Measurements from ENCODE around the gene TMEM154. TPM values are rescaled to one million over a fixed set of nuclear protein-coding genes. Genes with fewer than 3 reads are reported as not detected.

TMEM154 gene
- total and polyA plus RNA-seq, 10 of the 15 experiments (the other 5 are each of a cell fraction or from before 2014, with no cell fraction given) = 5.1 to 41.4 (median 18.2) TPM

DNA sequence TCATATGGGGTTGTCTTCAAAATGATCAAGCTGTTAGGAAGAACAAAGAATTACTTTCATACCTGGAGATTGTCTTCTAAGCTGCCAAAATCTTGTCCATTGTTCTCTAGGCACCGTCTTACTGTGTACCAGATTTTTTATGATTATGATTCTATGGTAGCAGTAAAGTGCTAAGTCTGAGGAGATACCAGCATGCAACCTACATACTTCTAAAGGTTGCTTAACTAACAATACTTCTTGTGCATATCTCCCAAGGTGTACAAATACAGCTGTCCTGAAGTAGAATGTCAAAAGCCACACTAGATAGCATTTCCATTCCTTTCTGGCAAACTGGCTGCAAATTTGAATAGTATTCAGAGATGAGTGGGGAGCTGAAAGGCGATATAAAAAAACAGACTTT, 81.3 kb downstream of the TMEM154 start:
- DNase-seq (ENCODE audit: low read depth, low spot score) (no peak), FAIRE-seq (no peak), ATAC-seq (no peak)
- Histone ChIP-seq H3K9me3 (replicated peaks; ENCODE audit: control insufficient read depth, insufficient read depth, low read length) (no peaks in the 10 kb centered on the region), H3K9ac (ENCODE audit: control insufficient read depth, insufficient read depth, low read length) (no peak overlapping the region), H4K20me1 (ENCODE audit: control insufficient read depth, insufficient read depth) (no peaks in the 10 kb centered on the region), H3K4me1 (ENCODE audit: control insufficient read depth, insufficient read depth, low read length) (peaks cover 16% of the 10 kb centered on the region), H3K27ac (ENCODE audit: control insufficient read depth, insufficient read depth) (no peak overlapping the region), H3K36me3 (ENCODE audit: control insufficient read depth in 2 of 2, insufficient read depth in 2 of 2, low read length in 1 of 2) (no peaks in the 10 kb centered on the region), H3K79me2 (ENCODE audit: control insufficient read depth, insufficient read depth, low read length) (no peaks in the 10 kb centered on the region), H3K4me2 (ENCODE audit: control insufficient read depth, insufficient read depth) (no peak overlapping the region), H3K27me3 (replicated peaks in 1 of 2; ENCODE audit: control insufficient read depth in 2 of 2, insufficient read depth in 2 of 2, low read length in 1 of 2) (no peaks in the 10 kb centered on the region), H3K4me3 (no peak overlapping the region), H2AFZ (ENCODE audit: control insufficient read depth, low read depth, low read length) (no peak overlapping the region)
- WGBS (ENCODE audit: insufficient coverage, insufficient replicate concordance, low lambda C conversion rate, missing lambda C conversion rate) = 100% methylated on average over 2 of the region's 2 CpGs
- BruUV-seq (replicated peaks) = no TSS peak
- ChIA-PET RAD21 (ENCODE audit: unreplicated experiment) (interaction anchor here (0.8 to 1.2 kb wide), 2 partner anchors 44 to 62 kb away, joined by 3 read pairs; no protein-coding TSS in a partner anchor), SMC1A (ENCODE audit: uncharacterized antibody, unreplicated experiment) (interaction anchor here (0.7 to 5.2 kb wide), 5 partner anchors 9 to 128 kb away, joined by 3 to 32 read pairs (median 3); no protein-coding TSS in a partner anchor), CTCF (interaction anchor here (0.7 to 1.0 kb wide), 4 partner anchors 8 to 144 kb away, joined by 3 to 4 read pairs (median 3); no protein-coding TSS in a partner anchor), POLR2A (interaction anchor here (1.2 kb wide), 1 partner anchor 34 kb away, joined by 3 read pairs; no protein-coding TSS in a partner anchor)
- intact Hi-C loops (cut with micrococcal nuclease; ENCODE audit: unreplicated experiment) (no loop called here), in situ Hi-C loops (cut with MboI) (no loop called here)
- TF ChIP-seq BRCA1 (IDR thresholded peaks at IDR 0.05; ENCODE audit: low read depth, low read length) = no peak
- TF ChIP-seq FOS (IDR thresholded peaks at IDR 0.05; ENCODE audit: borderline replicate concordance, extremely low read depth, insufficient read length) = no peak
- no peak for TF ChIP-seq MTA3 (IDR thresholded peaks at IDR 0.05; ENCODE audit: borderline replicate concordance, low read length)
- TF ChIP-seq SMAD1 (IDR thresholded peaks at IDR 0.05; ENCODE audit: low read depth, partially characterized antibody) = no peak
- TF ChIP-seq, protein P1, sequence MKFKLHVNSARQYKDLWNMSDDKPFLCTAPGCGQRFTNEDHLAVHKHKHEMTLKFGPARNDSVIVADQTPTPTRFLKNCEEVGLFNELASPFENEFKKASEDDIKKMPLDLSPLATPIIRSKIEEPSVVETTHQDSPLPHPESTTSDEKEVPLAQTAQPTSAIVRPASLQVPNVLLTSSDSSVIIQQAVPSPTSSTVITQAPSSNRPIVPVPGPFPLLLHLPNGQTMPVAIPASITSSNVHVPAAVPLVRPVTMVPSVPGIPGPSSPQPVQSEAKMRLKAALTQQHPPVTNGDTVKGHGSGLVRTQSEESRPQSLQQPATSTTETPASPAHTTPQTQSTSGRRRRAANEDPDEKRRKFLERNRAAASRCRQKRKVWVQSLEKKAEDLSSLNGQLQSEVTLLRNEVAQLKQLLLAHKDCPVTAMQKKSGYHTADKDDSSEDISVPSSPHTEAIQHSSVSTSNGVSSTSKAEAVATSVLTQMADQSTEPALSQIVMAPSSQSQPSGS (IDR thresholded peaks at IDR 0.05; ENCODE audit: low read length) = no peak
- no peak for TF ChIP-seq BMI1 (IDR thresholded peaks at IDR 0.05; ENCODE audit: borderline replicate concordance)
- TF ChIP-seq RELA (IDR thresholded peaks at IDR 0.05; ENCODE audit: borderline replicate concordance, partially characterized antibody) = no peak
- TF ChIP-seq SPI1 (IDR thresholded peaks at IDR 0.05; ENCODE audit: borderline replicate concordance, insufficient read depth, low read depth, low read length) = no peak
- TF ChIP-seq, protein P2, sequence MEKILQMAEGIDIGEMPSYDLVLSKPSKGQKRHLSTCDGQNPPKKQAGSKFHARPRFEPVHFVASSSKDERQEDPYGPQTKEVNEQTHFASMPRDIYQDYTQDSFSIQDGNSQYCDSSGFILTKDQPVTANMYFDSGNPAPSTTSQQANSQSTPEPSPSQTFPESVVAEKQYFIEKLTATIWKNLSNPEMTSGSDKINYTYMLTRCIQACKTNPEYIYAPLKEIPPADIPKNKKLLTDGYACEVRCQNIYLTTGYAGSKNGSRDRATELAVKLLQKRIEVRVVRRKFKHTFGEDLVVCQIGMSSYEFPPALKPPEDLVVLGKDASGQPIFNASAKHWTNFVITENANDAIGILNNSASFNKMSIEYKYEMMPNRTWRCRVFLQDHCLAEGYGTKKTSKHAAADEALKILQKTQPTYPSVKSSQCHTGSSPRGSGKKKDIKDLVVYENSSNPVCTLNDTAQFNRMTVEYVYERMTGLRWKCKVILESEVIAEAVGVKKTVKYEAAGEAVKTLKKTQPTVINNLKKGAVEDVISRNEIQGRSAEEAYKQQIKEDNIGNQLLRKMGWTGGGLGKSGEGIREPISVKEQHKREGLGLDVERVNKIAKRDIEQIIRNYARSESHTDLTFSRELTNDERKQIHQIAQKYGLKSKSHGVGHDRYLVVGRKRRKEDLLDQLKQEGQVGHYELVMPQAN (conservative IDR thresholded peaks at IDR 0.05) = no peak
- no peak for TF ChIP-seq HDAC2 (IDR thresholded peaks at IDR 0.05)
- no peak for TF ChIP-seq SUZ12 (IDR thresholded peaks at IDR 0.05; ENCODE audit: unreplicated experiment)
